ENCODE measurements around the gene TMEM108. TPM values are rescaled to one million over a fixed set of nuclear protein-coding genes. Genes with fewer than 3 reads are reported as not detected.

TMEM108 gene
- polyA plus RNA-seq, 1 experiment, result 0.63 TPM

DNA sequence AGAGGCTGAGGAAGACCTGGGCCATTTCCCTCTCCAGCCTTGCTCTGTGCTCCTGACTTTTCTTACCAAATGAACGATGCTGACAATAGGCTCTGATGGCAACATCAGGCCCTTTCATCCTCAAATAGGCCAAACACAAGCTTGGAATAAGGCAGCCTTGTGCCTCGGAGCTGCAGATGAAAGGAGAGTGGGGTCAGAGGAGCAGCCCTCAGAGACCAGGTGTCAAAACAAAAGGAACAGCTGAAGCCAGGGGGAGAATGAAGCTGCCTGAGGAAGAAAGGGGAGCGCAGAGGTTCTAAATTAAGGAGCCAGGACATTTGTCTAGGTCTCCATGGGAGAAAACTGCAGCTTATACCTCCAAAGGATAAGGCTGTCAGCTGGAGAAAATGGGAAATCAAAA is 366.7 kb downstream of the TMEM108 start:
- Histone ChIP-seq H3K9me3 (ENCODE audit: control insufficient read depth, insufficient read depth, low read length) (no peaks in the 10 kb centered on the region; the same call in 1 of the 2 replicates), H3K27ac (ENCODE audit: low read depth, low read length) (no peak overlapping the region), H3K27me3 (ENCODE audit: control insufficient read depth, insufficient read depth, low read length) (no peaks in the 10 kb centered on the region), H3K4me3 (ENCODE audit: low read depth, low read length) (no peak overlapping the region)
- TF ChIP-seq, protein P1, sequence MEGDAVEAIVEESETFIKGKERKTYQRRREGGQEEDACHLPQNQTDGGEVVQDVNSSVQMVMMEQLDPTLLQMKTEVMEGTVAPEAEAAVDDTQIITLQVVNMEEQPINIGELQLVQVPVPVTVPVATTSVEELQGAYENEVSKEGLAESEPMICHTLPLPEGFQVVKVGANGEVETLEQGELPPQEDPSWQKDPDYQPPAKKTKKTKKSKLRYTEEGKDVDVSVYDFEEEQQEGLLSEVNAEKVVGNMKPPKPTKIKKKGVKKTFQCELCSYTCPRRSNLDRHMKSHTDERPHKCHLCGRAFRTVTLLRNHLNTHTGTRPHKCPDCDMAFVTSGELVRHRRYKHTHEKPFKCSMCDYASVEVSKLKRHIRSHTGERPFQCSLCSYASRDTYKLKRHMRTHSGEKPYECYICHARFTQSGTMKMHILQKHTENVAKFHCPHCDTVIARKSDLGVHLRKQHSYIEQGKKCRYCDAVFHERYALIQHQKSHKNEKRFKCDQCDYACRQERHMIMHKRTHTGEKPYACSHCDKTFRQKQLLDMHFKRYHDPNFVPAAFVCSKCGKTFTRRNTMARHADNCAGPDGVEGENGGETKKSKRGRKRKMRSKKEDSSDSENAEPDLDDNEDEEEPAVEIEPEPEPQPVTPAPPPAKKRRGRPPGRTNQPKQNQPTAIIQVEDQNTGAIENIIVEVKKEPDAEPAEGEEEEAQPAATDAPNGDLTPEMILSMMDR (IDR thresholded peaks at IDR 0.05; ENCODE audit: low read depth, low read length), result no peak
- CTCF ChIA-PET, result no interaction called here
- no peak for DNase-seq (ENCODE audit: low read depth, low spot score)
- POLR2A ChIA-PET, result no interaction called here

- CTCF ChIA-PET, result interaction anchor here (0.5 to 1.7 kb wide), 5 partner anchors 14 to 682 kb away, joined by 3 to 13 read pairs (median 3); no protein-coding TSS in a partner anchor
- TF ChIP-seq, protein P1 (IDR thresholded peaks at IDR 0.05; ENCODE audit: low read depth, low read length), result no peak
- no peaks in the 10 kb centered on the region for H3K9me3 ChIP-seq (ENCODE audit: control insufficient read depth, insufficient read depth, low read length)
- H3K4me3 ChIP-seq (ENCODE audit: low read depth, low read length), result no peak overlapping the region
- no peak overlapping the region for H3K27ac ChIP-seq (ENCODE audit: low read depth, low read length)
- no peaks in the 10 kb centered on the region for H3K27me3 ChIP-seq (ENCODE audit: control insufficient read depth, insufficient read depth, low read length)
- POLR2A ChIA-PET, result interaction anchor here (1.2 kb wide), 1 partner anchor 13 kb away, joined by 8 read pairs; no protein-coding TSS in a partner anchor
- no peak for DNase-seq (ENCODE audit: low read depth, low spot score)
These were observed 370.2 kb downstream of the TMEM108 start for GRCh38 chr3:133408366-133408765.

DNA sequence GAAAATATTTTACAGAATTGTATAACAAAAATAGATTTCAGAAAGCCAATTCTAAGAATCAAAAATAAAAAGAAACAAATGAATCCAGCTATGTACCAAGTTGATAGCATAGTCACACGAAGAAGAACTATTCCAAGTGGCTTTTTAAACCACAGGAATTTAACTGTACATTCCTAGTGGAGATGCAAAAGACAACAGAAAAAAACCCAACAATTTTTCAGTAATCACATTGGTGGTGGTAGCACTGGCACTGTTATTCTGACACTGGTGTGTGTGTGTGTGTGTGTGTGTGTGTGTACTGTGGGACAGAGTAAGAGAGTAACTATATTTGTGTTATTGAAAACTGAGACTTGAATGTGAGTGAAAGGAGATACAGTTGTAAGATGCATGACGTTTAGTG is 370.8 kb downstream of the TMEM108 start:
- no peak overlapping the region for H3K27ac ChIP-seq (ENCODE audit: low read depth, low read length)
- no peak overlapping the region for H3K4me3 ChIP-seq (ENCODE audit: low read depth, low read length)
- TF ChIP-seq, protein P1 (IDR thresholded peaks at IDR 0.05; ENCODE audit: low read depth, low read length), result no peak
- DNase-seq (ENCODE audit: low read depth, low spot score), result no peak
- no peaks in the 10 kb centered on the region for H3K27me3 ChIP-seq (ENCODE audit: control insufficient read depth, insufficient read depth, low read length)
- ChIA-PET POLR2A (interaction anchor here (1.2 kb wide), 1 partner anchor 12 kb away, joined by 8 read pairs; no protein-coding TSS in a partner anchor), CTCF (interaction anchor here (0.5 to 1.7 kb wide), 3 partner anchors 35 to 683 kb away, joined by 3 to 13 read pairs (median 5); no protein-coding TSS in a partner anchor)
- no peaks in the 10 kb centered on the region for H3K9me3 ChIP-seq (ENCODE audit: control insufficient read depth, insufficient read depth, low read length)

GRCh38 chr3:133410191-133410892 is 372.2 kb downstream of the TMEM108 start:
- ChIA-PET POLR2A (no interaction called here), CTCF (interaction anchor here (0.8 to 4.6 kb wide), 3 partner anchors 12 to 369 kb away, joined by 3 to 38 read pairs (median 4); no protein-coding TSS in a partner anchor)
- Histone ChIP-seq H3K9me3 (ENCODE audit: control insufficient read depth, insufficient read depth, low read length) (no peaks in the 10 kb centered on the region), H3K27me3 (ENCODE audit: control insufficient read depth, insufficient read depth, low read length) (no peaks in the 10 kb centered on the region), H3K4me3 (ENCODE audit: low read depth, low read length) (no peak overlapping the region), H3K27ac (ENCODE audit: low read depth, low read length) (no peak overlapping the region)
- TF ChIP-seq, protein P1 (IDR thresholded peaks at IDR 0.05; ENCODE audit: low read depth, low read length), result no peak
- DNase-seq (ENCODE audit: low read depth, low spot score), result no peak
